H1 (cell line): Measurements from ENCODE around the gene GDPD2. TPM values are rescaled to one million over a fixed set of nuclear protein-coding genes. Genes with fewer than 3 reads are reported as not detected.

Source experiments
- CTCF ChIA-PET: fragments of 300-600 bp; sonication (Branson Sonifier 250); formaldehyde crosslinking; loops from one replicate; lab custom pipeline; 2021; ENCODE audit not compliant: partially characterized antibody; lab: Charles Lee
- POLR2A ChIA-PET: fragments of 300-600 bp; sonication (Branson Sonifier 250); formaldehyde crosslinking; loops from one replicate; lab custom pipeline; 2021; ENCODE audit warnings: inconsistent platforms; ENCODE audit not compliant: partially characterized antibody; lab: Charles Lee
- DNase-seq, 2 experiments: peaks; one replicate each; pipeline versions ENCODE4 v3.0.0 to v3.0.0-alpha.2; 2010 to 2022; ENCODE audit warnings: low spot score in 2 of 2, low read depth in 1 of 2, mixed read lengths in 1 of 2
- FAIRE-seq: peaks from 2 replicates; lab custom pipeline; 2011; peaks lifted over from hg19 to GRCh38; lab: Jason Lieb, UNC
- H2AFZ ChIP-seq: 2 replicates; pipeline ENCODE4 v1.8.1; 2012; ENCODE audit warnings: low read length, inconsistent platforms
- H2AK5ac ChIP-seq: 2 replicates; pipeline ENCODE4 v1.6.1; 2013; ENCODE audit warnings: low read depth, low read length
- H2BK120ac ChIP-seq: replicated peaks from 2 replicates; pipeline ENCODE3; 2013; ENCODE audit warnings: low read depth, low read length, inconsistent platforms
- H2BK12ac ChIP-seq: 2 replicates; pipeline ENCODE4 v1.6.1; 2013; ENCODE audit warnings: low read depth, low read length
- H2BK15ac ChIP-seq: 2 replicates; pipeline ENCODE4 v1.6.1; 2013; ENCODE audit warnings: low read length
- H2BK20ac ChIP-seq: 2 replicates; pipeline ENCODE4 v1.6.1; 2013; ENCODE audit warnings: low read length
- H2BK5ac ChIP-seq: 2 replicates; pipeline ENCODE4 v1.6.1; 2013; ENCODE audit warnings: low read depth, low read length
- H3K14ac ChIP-seq: 2 replicates; pipeline ENCODE4 v1.6.1; 2013; ENCODE audit warnings: inconsistent platforms; ENCODE audit not compliant: insufficient read length
- H3K18ac ChIP-seq: 2 replicates; pipeline ENCODE4 v1.6.1; 2013; ENCODE audit warnings: low read length; ENCODE audit errors: extremely low read depth
- H3K23ac ChIP-seq: 2 replicates; pipeline ENCODE4 v1.6.1; 2013; ENCODE audit warnings: inconsistent platforms; ENCODE audit not compliant: insufficient read length
- H3K23me2 ChIP-seq: 2 replicates; pipeline ENCODE4 v1.6.1; 2013; ENCODE audit warnings: low read depth, low read length
- H3K27ac ChIP-seq: 2 replicates; pipeline ENCODE4 v1.6.1; 2011; ENCODE audit warnings: low read depth, low read length, inconsistent platforms
- H3K27me3 ChIP-seq, 4 experiments: replicated peaks in 1 of 4; 1 replicate in 1 of 4; 2 replicates in 3 of 4; pipeline versions ENCODE4 v1.6.1 to v1.8.1; 2011 to 2013; ENCODE audit warnings: low read length in 3 of 4, mild to moderate bottlenecking in 3 of 4, inconsistent platforms in 2 of 4, mixed read lengths in 2 of 4, moderate library complexity in 1 of 4; ENCODE audit not compliant: control insufficient read depth in 3 of 4, insufficient read depth in 3 of 4; ENCODE audit errors: extremely low read depth in 1 of 4
- H3K36me3 ChIP-seq, 4 experiments: 2 replicates each; pipeline versions ENCODE4 v1.6.1 to v1.8.1; 2011 to 2013; ENCODE audit warnings: mild to moderate bottlenecking in 4 of 4, low read length in 3 of 4, moderate library complexity in 2 of 4, control low read depth in 1 of 4, inconsistent platforms in 1 of 4; ENCODE audit not compliant: insufficient read depth in 4 of 4, control insufficient read depth in 2 of 4
- H3K4ac ChIP-seq: replicated peaks from 2 replicates; pipeline ENCODE3; 2013; ENCODE audit warnings: low read length, low read depth, mixed read lengths, inconsistent platforms; ENCODE audit not compliant: insufficient read length
- H3K4me1 ChIP-seq, 4 experiments: replicated peaks in 1 of 4; 1 replicate in 1 of 4; 2 replicates in 3 of 4; pipeline versions ENCODE4 v1.6.1 to v1.8.1; 2011 to 2013; ENCODE audit warnings: low read length in 3 of 4, inconsistent platforms in 2 of 4, mixed read lengths in 1 of 4; ENCODE audit not compliant: insufficient read depth in 4 of 4, control insufficient read depth in 3 of 4
- H3K4me2 ChIP-seq, 2 experiments: 2 replicates each; pipeline versions ENCODE4 v1.6.1 to v1.8.1; 2011 to 2013; ENCODE audit warnings: low read depth in 2 of 2, low read length in 2 of 2, control low read depth in 1 of 2, inconsistent platforms in 1 of 2, mild to moderate bottlenecking in 1 of 2; ENCODE audit not compliant: insufficient read depth in 1 of 2
- H3K4me3 ChIP-seq, 4 experiments: fragments of 200-600, 300-600 bp in 1 of 4; sonication (generic), shearing (Covaris generic), sonication (Bioruptor Twin) in 1 of 4; 2 replicates each; pipeline versions ENCODE4 v1.5.1 to v1.8.1; 2011 to 2016; ENCODE audit warnings: low read length in 4 of 4, low read depth in 3 of 4, control low read depth in 2 of 4, inconsistent platforms in 2 of 4, mild to moderate bottlenecking in 2 of 4, mixed read lengths in 1 of 4, moderate library complexity in 1 of 4; ENCODE audit not compliant: insufficient read depth in 2 of 4; ENCODE audit errors: extremely low read depth in 1 of 4
- H3K56ac ChIP-seq: replicated peaks from 2 replicates; pipeline ENCODE3; 2013; ENCODE audit warnings: low read depth, mild to moderate bottlenecking, mixed read lengths, low read length, inconsistent platforms; ENCODE audit not compliant: insufficient read length
- H3K79me1 ChIP-seq: 2 replicates; pipeline ENCODE4 v1.6.1; 2013; ENCODE audit warnings: low read depth, low read length, control low read depth
- H3K79me2 ChIP-seq, 2 experiments: 2 replicates each; pipeline versions ENCODE4 v1.6.1 to v1.8.1; 2012 to 2013; ENCODE audit warnings: low read length in 2 of 2, mild to moderate bottlenecking in 2 of 2, inconsistent platforms in 1 of 2; ENCODE audit not compliant: insufficient read depth in 2 of 2, control insufficient read depth in 1 of 2
- H3K9ac ChIP-seq, 4 experiments: replicated peaks in 1 of 4; 1 replicate in 1 of 4; 2 replicates in 3 of 4; pipeline versions ENCODE4 v1.6.1 to v1.8.1; 2011 to 2013; ENCODE audit warnings: low read depth in 3 of 4, low read length in 3 of 4, control low read depth in 2 of 4, mild to moderate bottlenecking in 2 of 4, moderate library complexity in 2 of 4, inconsistent platforms in 1 of 4; ENCODE audit errors: extremely low read depth in 1 of 4
- H3K9me3 ChIP-seq, 2 experiments: 2 replicates each; pipeline versions ENCODE4 v1.6.1 to v1.8.1; 2012 to 2013; ENCODE audit warnings: mild to moderate bottlenecking in 2 of 2, moderate library complexity in 2 of 2, control low read depth in 1 of 2, inconsistent platforms in 1 of 2, low read depth in 1 of 2, low read length in 1 of 2, mixed read lengths in 1 of 2; ENCODE audit not compliant: insufficient read depth in 2 of 2
- H4K20me1 ChIP-seq, 2 experiments: replicated peaks in 1 of 2; 2 replicates each; pipeline versions ENCODE3 to v1.8.1; 2011 to 2013; ENCODE audit warnings: inconsistent platforms in 2 of 2, low read length in 2 of 2, mild to moderate bottlenecking in 1 of 2; ENCODE audit not compliant: insufficient read depth in 2 of 2, control insufficient read depth in 1 of 2
- H4K5ac ChIP-seq: 2 replicates; pipeline ENCODE4 v1.6.1; 2013; ENCODE audit warnings: low read length, low read depth, mixed read lengths, inconsistent platforms; ENCODE audit not compliant: insufficient read length
- H4K8ac ChIP-seq: 2 replicates; pipeline ENCODE4 v1.8.0; 2013; ENCODE audit warnings: mild to moderate bottlenecking, moderate library complexity, low read length, inconsistent platforms; ENCODE audit not compliant: insufficient read depth; ENCODE audit errors: extremely low read depth
- H4K91ac ChIP-seq: replicated peaks from 2 replicates; pipeline ENCODE3; 2013; ENCODE audit warnings: low read length, mixed read lengths, inconsistent platforms; ENCODE audit not compliant: insufficient read length
- BACH1 ChIP-seq: IDR thresholded peaks from 2 replicates; pipeline ENCODE4 v1.6.1; 2012; ENCODE audit warnings: low read length, improper control_type of control experiment
- KDM5A ChIP-seq: fragments of 200-600 bp; IDR thresholded peaks from 2 replicates; pipeline ENCODE4 v1.7.1; 2012; ENCODE audit warnings: mild to moderate bottlenecking, low read length, inconsistent platforms, mixed read lengths
- WGBS, 2 experiments: shearing (Covaris generic) in 1 of 2; methylation state at CpG; one replicate each; pipeline versions ENCODE4 v1.1.6 to v1.1.7; 2013 to 2015; ENCODE audit warnings: low lambda C conversion rate in 2 of 2, mixed read lengths in 2 of 2, inconsistent platforms in 1 of 2, low coverage in 1 of 2, missing lambda C conversion rate in 1 of 2; ENCODE audit not compliant: insufficient replicate concordance in 2 of 2, insufficient coverage in 1 of 2, insufficient read length in 1 of 2; ENCODE audit errors: extremely low coverage in 1 of 2, missing lambda C conversion rate in 1 of 2; 5-methylcytosine and 5-hydroxymethylcytosine counted together
- polyA plus RNA-seq, 7 experiments: library from polyadenylated mRNA; depleted of rRNA in 3 of 7; stranded (reverse) in 5 of 7; unstranded in 2 of 7; fragments of >200 nt in 5 of 7; fragments of 200-250 nt in 2 of 7; gene quantifications; 1 replicate in 5 of 7; 2 replicates in 1 of 7; 4 replicates in 1 of 7; pipeline versions ENCODE4 v1.2.1 to v1.2.3, GENCODE V29; 2011 to 2013; ENCODE audit warnings: missing spikeins in 2 of 7, mixed read lengths in 2 of 7
- total RNA-seq: library from RNA; stranded (reverse); fragmentation: NEBNext Ultra II Directional; extraction: Animal tissue kit (Norgen Biotek cat#: 25700); gene quantifications from 2 replicates; pipeline ENCODE4 v1.2.1, GENCODE V29; 2021

GDPD2 gene
- total and polyA plus RNA-seq, 2 of the 8 experiments (the other 6 are each of a cell fraction or from before 2014, with no cell fraction given), result 25.6 to 68.3 TPM

DNA sequence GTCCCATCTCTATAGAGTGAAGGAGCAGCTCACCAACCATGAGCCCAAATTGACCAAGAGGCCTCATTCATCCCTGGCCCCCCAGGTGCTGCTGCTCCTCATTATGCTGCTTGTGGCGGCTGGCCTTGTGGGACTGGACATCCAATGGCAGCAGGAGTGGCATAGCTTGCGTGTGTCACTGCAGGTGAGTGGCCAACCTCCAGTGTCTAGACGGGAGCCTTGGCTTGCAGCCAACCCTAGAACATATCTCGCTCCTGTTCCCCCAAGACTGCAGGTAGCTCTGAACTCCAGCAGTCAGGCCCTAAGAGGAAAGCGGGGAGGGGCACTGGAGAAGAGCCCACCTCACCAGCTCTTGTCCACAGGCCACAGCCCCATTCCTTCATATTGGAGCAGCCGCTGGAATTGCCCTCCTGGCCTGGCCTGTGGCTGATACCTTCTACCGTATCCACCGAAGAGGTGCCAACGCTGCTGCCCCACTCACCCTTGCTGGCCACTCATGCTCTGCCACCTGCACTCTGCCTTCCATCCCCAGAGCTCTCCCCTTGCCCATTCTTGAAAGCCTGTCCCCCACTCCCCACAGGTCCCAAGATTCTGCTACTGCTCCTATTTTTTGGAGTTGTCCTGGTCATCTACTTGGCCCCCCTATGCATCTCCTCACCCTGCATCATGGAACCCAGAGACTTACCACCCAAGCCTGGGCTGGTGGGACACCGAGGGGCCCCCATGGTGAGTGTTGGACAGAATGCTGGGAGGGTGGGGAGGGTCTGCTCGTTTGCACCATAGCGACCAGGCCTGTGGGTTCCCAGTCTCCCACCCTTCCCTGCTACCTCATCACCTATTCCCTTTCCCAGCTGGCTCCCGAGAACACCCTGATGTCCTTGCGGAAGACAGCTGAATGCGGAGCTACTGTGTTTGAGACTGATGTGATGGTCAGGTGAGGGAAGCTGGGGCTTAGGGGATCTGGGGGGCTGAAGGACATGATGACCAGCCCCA lies 3.5 kb downstream of the GDPD2 start:
- Histone ChIP-seq H4K5ac (no peak overlapping the region), H4K8ac (no peak overlapping the region; the same call in 1 of the 2 replicates), H2AFZ (no peak overlapping the region), H3K4me1 (peaks cover 2 to 12% (median 9%) of the 10 kb centered on the region in 4 experiments), H3K79me2 (no peaks in the 10 kb centered on the region), H4K20me1 (no peaks in the 10 kb centered on the region), H2BK120ac (no peak overlapping the region), H3K9me3 (no peaks in the 10 kb centered on the region), H3K18ac (no peak overlapping the region), H3K23ac (no peak overlapping the region), H3K27ac (no peak overlapping the region), H3K4me3 (no peak overlapping the region), H3K79me1 (no peaks in the 10 kb centered on the region), H2AK5ac (no peak overlapping the region), H3K56ac (no peak overlapping the region), H3K4me2 (no peak overlapping the region), H2BK15ac (no peak overlapping the region), H2BK20ac (no peak overlapping the region), H3K27me3 (no peaks in the 10 kb centered on the region), H2BK12ac (no peak overlapping the region), H4K91ac (no peak overlapping the region), H3K9ac (no peak overlapping the region), H3K14ac (no peak overlapping the region), H2BK5ac (no peak overlapping the region), H3K4ac (no peak overlapping the region), H3K36me3 (peaks cover 10 to 49% (median 30%) of the 10 kb centered on the region in 4 experiments), H3K23me2 (peaks cover 2% of the 10 kb centered on the region; the same call in 1 of the 2 replicates)
- no peak for DNase-seq
- WGBS, 2 experiments, result 91% methylated on average over 11 of the region's 15 CpGs; no CpG with 5 or more reads in 1 of the 2 experiments
- ChIA-PET POLR2A (interaction anchor here (0.6 kb wide), 1 partner anchor 284 kb away, joined by 3 read pairs; no protein-coding TSS in a partner anchor), CTCF (no interaction called here)
- TF ChIP-seq KDM5A, result no peak
- TF ChIP-seq BACH1, result no peak
- no peak for FAIRE-seq
